HG02678 (cell line): Measurements from ENCODE around the gene RPL23.

Experiments
- ATAC-seq: cut with Tn5 transposase; IDR thresholded peaks from one replicate; pipeline ENCODE4 v1.9.1; 2021; ENCODE audit warnings: mild to moderate bottlenecking, moderate library complexity; ENCODE audit not compliant: unreplicated experiment

Gene RPL23

GRCh38 chr17:38853292-38854219 lies at the start of gene RPL23:
Gene RPL23 (minus strand): TSS chr17:38853721. CDS start chr17:38853710, 11 bp downstream.
- ATAC-seq = peak; percentile 85

- no peak for ATAC-seq
Measured at GRCh38 chr17:38900978-38901656, 47.6 kb upstream of the RPL23 start.

- no peak for ATAC-seq
Measured at GRCh38 chr17:38899421-38899820, 45.9 kb upstream of the RPL23 start.

- peak; percentile 87 for ATAC-seq
Measured at GRCh38 chr17:38898812-38899348, 45.4 kb upstream of the RPL23 start.

GRCh38 chr17:38898291-38898679 lies 44.8 kb upstream of the RPL23 start:
- no peak for ATAC-seq

- ATAC-seq = no peak
Measured at GRCh38 chr17:38897671-38898290, 44.3 kb upstream of the RPL23 start.

- no peak for ATAC-seq
Measured at GRCh38 chr17:38897176-38897575, 43.7 kb upstream of the RPL23 start.

GRCh38 chr17:38896346-38896954 lies 42.9 kb upstream of the RPL23 start:
- ATAC-seq = no peak

- ATAC-seq = no peak
Measured at GRCh38 chr17:38894276-38894675, 40.8 kb upstream of the RPL23 start.

GRCh38 chr17:38893607-38894006 lies 40.1 kb upstream of the RPL23 start:
- no peak for ATAC-seq

- ATAC-seq = no peak
Measured at GRCh38 chr17:38893113-38893512, 39.6 kb upstream of the RPL23 start.

- no peak for ATAC-seq
Measured at GRCh38 chr17:38892620-38893019, 39.1 kb upstream of the RPL23 start.

- no peak for ATAC-seq
Measured at GRCh38 chr17:38892083-38892482, 38.6 kb upstream of the RPL23 start.

- no peak for ATAC-seq
Measured at GRCh38 chr17:38891441-38891840, 37.9 kb upstream of the RPL23 start.

GRCh38 chr17:38890410-38890746 lies 36.9 kb upstream of the RPL23 start:
- no peak for ATAC-seq

GRCh38 chr17:38889745-38890409 lies 36.4 kb upstream of the RPL23 start:
- ATAC-seq = no peak

GRCh38 chr17:38888842-38889241 lies 35.3 kb upstream of the RPL23 start:
- no peak for ATAC-seq

- ATAC-seq = no peak
Measured at GRCh38 chr17:38886643-38887010, 33.1 kb upstream of the RPL23 start.

- ATAC-seq = no peak
Measured at GRCh38 chr17:38885728-38886642, 32.5 kb upstream of the RPL23 start.
